Gastrocnemius medialis (tissue), 4 donors: Measurements from ENCODE around the gene EGFR.

Experiments
- POLR2A ChIP-seq, 2 donors: fragments of 450-650 bp; IDR thresholded peaks; one replicate each; pipeline ENCODE4 v1.6.1; 2017; ENCODE audit warnings: antibody characterized with exemption in 2 of 2, mild to moderate bottlenecking in 2 of 2, moderate library complexity in 2 of 2
- TF ChIP-seq, protein P1 (sequence below), 5 experiments: fragments of 450-650 bp in 3 of 5; fragments of 200-600 bp in 2 of 5; sonication (generic) in 2 of 5; IDR thresholded peaks in 4 of 5; conservative IDR thresholded peaks in 1 of 5; 1 replicate in 4 of 5; 2 replicates in 1 of 5; pipeline ENCODE4 v1.5.1; 2016 to 2019; ENCODE audit warnings: antibody characterized with exemption in 5 of 5, mild to moderate bottlenecking in 3 of 5, moderate library complexity in 3 of 5

DNA sequence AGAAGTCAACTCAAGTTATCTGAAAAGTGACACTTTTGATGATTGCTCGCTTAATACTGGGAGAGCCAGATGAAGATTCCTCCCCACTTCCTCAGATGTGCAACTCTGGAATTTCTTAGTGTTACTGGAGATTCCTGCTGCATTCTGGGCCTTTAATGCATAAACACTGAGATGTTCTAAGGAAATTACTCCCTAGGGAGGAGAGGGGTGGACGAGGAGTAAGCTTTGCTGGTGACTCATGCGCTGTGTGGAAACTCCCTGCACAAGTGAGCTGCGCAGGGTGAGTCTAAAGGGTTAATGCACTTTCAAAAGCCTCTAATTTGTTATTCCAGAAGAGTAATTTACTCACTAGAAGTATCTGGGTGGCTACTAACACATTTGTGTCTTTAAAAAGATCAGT, 46.3 kb downstream of the EGFR start:
- no peak for TF ChIP-seq POLR2A (IDR thresholded peaks at IDR 0.05)
- TF ChIP-seq, protein P1, sequence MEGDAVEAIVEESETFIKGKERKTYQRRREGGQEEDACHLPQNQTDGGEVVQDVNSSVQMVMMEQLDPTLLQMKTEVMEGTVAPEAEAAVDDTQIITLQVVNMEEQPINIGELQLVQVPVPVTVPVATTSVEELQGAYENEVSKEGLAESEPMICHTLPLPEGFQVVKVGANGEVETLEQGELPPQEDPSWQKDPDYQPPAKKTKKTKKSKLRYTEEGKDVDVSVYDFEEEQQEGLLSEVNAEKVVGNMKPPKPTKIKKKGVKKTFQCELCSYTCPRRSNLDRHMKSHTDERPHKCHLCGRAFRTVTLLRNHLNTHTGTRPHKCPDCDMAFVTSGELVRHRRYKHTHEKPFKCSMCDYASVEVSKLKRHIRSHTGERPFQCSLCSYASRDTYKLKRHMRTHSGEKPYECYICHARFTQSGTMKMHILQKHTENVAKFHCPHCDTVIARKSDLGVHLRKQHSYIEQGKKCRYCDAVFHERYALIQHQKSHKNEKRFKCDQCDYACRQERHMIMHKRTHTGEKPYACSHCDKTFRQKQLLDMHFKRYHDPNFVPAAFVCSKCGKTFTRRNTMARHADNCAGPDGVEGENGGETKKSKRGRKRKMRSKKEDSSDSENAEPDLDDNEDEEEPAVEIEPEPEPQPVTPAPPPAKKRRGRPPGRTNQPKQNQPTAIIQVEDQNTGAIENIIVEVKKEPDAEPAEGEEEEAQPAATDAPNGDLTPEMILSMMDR (IDR thresholded peaks at IDR 0.05 in 4 of 5, conservative IDR thresholded peaks at IDR 0.05 in 1 of 5), result no peak
